Epithelial cell of proximal tubule (primary cell): ENCODE results near the gene DTNB. TPM values are rescaled to one million over a fixed set of nuclear protein-coding genes. Genes with fewer than 3 reads are reported as not detected.
"Not testable (repeated sequence)": the region's sequence is repeated elsewhere in the genome, so short reads cannot be mapped to it uniquely, and the experiment has no call there.

Experiments
- DNase-seq: peaks from one replicate; pipeline ENCODE4 v3.0.0-alpha.2; 2011; ENCODE audit warnings: low read depth
- H3K4me3 ChIP-seq: 2 replicates; pipeline ENCODE4 v1.5.1; 2011; ENCODE audit warnings: low read depth, mild to moderate bottlenecking, low read length
- CTCF ChIP-seq: conservative IDR thresholded peaks from 2 replicates; pipeline ENCODE4 v1.5.1; 2012; ENCODE audit warnings: low read depth, mild to moderate bottlenecking, low read length
- total RNA-seq: library from RNA; depleted of rRNA; stranded (reverse); fragments of >200 nt; gene quantifications from 2 replicates; pipeline ENCODE4 v1.2.3, GENCODE V29; 2015

The DTNB gene
- total RNA-seq, 1 donor from 2014 or later: 4.8 TPM

DNA sequence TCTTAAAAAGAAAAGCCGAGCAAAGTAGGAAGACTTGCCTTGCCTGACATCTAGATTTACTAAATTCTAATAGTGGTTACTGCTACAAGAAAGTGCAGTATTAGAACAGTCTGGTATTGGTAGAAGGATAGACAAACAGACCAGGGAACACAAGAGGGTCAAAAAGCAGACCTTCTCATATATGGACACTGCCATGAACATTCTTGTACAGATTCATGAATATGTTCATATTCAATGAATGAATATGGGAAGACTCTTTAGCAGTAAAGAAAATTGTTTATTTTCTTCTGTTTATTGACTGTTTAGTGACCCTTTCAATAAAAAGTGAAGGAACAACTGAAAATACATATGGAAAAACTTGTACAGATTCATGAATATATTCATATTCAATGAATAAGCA, 37.6 kb downstream of the DTNB start:
- DNase-seq: no peak
- no peak for TF ChIP-seq CTCF
- no peak overlapping the region for H3K4me3 ChIP-seq

- not testable (repeated sequence) for H3K4me3 ChIP-seq, DNase-seq
These were observed 39.6 kb downstream of the DTNB start for GRCh38 chr2:25633801-25634200.

GRCh38 chr2:25632396-25632795, 41.0 kb downstream of the DTNB start:
- DNase-seq: no peak
- no peak for TF ChIP-seq CTCF
- H3K4me3 ChIP-seq: no peak overlapping the region

DNA sequence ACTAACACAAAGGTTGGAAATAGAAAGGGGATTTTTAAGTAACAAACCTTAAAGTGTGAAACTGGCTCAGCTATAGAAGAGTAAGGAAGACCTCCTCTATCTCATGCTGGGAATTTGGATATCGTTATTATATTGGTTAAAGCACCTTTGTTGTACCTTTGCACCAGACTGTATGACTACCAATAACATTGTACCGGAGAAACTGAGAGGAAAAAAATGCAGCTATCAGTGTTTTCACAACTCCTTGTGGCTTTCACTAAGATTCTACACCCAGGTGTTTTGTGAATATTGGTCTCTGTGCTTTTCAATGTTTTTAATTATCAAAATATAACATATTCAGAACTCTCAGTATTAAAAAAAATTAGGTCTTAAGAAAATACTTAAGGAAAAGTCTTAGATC, 48.7 kb downstream of the DTNB start:
- no peak for DNase-seq
- TF ChIP-seq CTCF: no peak
- H3K4me3 ChIP-seq: no peak overlapping the region

- TF ChIP-seq CTCF: no peak
- no peak overlapping the region for H3K4me3 ChIP-seq
- DNase-seq: no peak
These were observed 50.0 kb downstream of the DTNB start for GRCh38 chr2:25623361-25623760.

- no peak overlapping the region for H3K4me3 ChIP-seq
- DNase-seq: no peak
- TF ChIP-seq CTCF: no peak
These were observed 52.7 kb downstream of the DTNB start for GRCh38 chr2:25620711-25621110.

- no peak for DNase-seq
- no peak overlapping the region for H3K4me3 ChIP-seq
- TF ChIP-seq CTCF: no peak
These were observed 53.3 kb downstream of the DTNB start for GRCh38 chr2:25620077-25620476.

DNA sequence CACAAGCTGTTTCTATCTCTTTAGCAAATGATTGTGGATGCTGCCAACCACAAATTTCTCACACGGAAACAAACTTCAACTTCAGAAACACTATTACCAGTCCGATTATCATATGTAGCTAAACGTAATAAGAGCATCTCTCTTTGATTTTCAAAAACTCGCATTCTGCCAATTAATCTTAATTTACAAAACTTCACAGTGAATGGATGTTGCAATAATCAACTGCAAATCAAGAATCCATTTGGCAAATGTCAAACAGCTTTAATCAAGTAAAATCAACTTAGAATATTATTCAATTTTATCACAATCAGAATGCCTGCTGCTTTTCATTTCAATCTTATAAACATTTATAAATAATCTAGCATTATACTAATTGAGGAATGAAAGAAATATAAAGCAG, 54.2 kb downstream of the DTNB start:
- no peak for TF ChIP-seq CTCF
- no peak overlapping the region for H3K4me3 ChIP-seq

More for the DNA sequence above, 54.2 kb downstream of the DTNB start:
- DNase-seq: no peak
